ENCODE results near the gene SH2D3C.

SH2D3C gene

DNA sequence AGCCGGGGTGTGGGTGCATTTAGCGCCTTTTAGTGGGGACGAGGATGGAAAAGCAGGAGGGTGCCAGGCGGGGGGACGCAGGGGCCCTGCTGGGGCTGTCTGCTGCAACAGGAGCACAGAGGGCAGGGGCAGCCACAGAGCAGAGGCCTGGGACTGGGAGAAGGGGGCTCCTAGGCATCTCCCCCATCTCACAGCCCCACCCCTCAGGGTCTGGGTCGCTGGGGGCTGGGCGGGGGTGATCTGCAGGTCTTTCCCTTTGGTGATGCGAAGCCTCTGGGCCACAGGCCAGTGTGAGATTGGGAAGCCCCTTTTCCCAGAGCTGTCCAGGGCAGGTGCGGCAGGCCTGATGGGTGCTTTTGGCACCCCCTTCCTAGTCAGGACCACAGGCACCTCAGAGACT lies 48.2 kb downstream of the SH2D3C start:
- Histone ChIP-seq H3K4me1 (peaks cover 0 to 13% (median 7%) of the 10 kb centered on the region in 4 donors), H3K9me3 (no peaks in the 10 kb centered on the region), H3K36me3 (peaks cover 0 to 27% (median 21%) of the 10 kb centered on the region in 3 donors), H3K27ac (no peak overlapping the region), H3K4me3 (no peak overlapping the region), H3K27me3 (no peaks in the 10 kb centered on the region)
- intact Hi-C loops (cut with DNase I; ENCODE audit: low total_unique reads): no loop called here
- DNase-seq: no peak
- TF ChIP-seq, protein P1, sequence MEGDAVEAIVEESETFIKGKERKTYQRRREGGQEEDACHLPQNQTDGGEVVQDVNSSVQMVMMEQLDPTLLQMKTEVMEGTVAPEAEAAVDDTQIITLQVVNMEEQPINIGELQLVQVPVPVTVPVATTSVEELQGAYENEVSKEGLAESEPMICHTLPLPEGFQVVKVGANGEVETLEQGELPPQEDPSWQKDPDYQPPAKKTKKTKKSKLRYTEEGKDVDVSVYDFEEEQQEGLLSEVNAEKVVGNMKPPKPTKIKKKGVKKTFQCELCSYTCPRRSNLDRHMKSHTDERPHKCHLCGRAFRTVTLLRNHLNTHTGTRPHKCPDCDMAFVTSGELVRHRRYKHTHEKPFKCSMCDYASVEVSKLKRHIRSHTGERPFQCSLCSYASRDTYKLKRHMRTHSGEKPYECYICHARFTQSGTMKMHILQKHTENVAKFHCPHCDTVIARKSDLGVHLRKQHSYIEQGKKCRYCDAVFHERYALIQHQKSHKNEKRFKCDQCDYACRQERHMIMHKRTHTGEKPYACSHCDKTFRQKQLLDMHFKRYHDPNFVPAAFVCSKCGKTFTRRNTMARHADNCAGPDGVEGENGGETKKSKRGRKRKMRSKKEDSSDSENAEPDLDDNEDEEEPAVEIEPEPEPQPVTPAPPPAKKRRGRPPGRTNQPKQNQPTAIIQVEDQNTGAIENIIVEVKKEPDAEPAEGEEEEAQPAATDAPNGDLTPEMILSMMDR (IDR thresholded peaks at IDR 0.05): no peak

DNA sequence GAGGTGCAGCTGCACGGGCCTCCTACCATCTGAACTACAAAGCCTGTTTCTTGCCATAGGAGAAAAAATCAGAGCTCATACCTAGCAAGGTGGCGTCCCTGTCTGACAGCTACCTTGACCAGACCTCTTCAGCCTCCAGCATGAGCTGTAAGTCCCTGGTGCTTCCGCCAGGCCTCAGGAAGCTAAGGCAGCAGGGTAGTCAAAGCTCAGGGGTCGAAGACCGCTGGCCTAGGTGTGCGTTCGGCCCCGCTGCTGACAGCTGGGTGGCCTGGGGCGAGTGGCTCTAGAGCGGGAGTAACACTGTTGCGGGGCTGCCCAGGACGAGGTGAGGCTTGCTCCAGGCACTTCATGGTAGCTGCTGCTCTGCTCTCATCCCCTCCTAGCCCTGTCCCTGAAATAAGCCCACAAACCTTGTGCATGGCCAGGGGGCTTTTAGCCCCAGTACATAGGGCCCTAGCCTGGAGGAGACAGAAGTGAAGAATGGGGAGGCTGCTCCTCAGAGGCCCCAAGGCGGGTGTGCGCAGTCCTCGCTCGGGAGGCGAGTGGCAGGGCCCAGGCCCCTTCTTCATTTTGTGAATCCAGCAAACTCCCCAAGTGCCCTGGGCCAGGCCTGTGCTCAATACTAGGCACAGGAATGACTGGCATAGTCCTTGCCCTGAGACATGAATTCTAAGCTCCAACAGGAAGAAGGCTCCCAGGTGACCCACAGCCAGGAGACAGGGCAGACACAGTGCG lies 48.8 kb downstream of the SH2D3C start:
- Histone ChIP-seq H3K4me1 (peaks cover 0 to 16% (median 7%) of the 10 kb centered on the region in 4 donors), H3K9me3 (no peaks in the 10 kb centered on the region), H3K27ac (no peak overlapping the region), H3K4me3 (no peak overlapping the region), H3K27me3 (peaks cover 0 to 3% of the 10 kb centered on the region in 2 donors), H3K36me3 (peaks cover 0 to 27% (median 21%) of the 10 kb centered on the region in 3 donors)
- no peak for DNase-seq
- TF ChIP-seq, protein P1 (IDR thresholded peaks at IDR 0.05): no peak
- intact Hi-C loops (cut with DNase I; ENCODE audit: low total_unique reads): no loop called here

DNA sequence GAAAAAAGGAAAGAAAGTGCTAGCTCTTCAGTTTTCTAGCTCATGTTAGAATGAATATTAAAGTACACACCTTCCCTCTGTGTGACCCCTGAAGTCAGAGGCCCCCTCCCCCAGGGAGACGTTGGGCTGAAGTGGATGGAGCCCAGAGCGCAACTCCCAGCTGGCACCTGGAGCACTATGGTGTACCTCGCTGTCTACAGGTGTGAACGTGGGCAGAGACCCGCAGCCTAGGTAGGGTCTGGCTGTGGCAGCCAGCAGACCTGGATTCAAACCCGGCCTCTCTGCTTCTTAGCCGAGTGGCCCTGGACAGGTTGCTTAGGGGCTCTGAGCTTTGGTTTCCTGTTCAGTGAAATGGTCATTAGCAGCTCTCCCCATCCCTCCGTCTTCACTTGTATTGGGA lies 49.7 kb downstream of the SH2D3C start:
- H3K4me1 ChIP-seq: peaks cover 0 to 14% (median 6%) of the 10 kb centered on the region in 4 donors
- intact Hi-C loops (cut with DNase I; ENCODE audit: low total_unique reads): no loop called here
- no peak overlapping the region for H3K27ac ChIP-seq
- DNase-seq: no peak
- TF ChIP-seq, protein P1 (IDR thresholded peaks at IDR 0.05): no peak
- H3K36me3 ChIP-seq: peaks cover 0 to 27% (median 21%) of the 10 kb centered on the region in 3 donors
- H3K4me3 ChIP-seq: no peak overlapping the region
- peaks cover 0 to 11% of the 10 kb centered on the region in 2 donors for H3K27me3 ChIP-seq
- no peaks in the 10 kb centered on the region for H3K9me3 ChIP-seq

DNA sequence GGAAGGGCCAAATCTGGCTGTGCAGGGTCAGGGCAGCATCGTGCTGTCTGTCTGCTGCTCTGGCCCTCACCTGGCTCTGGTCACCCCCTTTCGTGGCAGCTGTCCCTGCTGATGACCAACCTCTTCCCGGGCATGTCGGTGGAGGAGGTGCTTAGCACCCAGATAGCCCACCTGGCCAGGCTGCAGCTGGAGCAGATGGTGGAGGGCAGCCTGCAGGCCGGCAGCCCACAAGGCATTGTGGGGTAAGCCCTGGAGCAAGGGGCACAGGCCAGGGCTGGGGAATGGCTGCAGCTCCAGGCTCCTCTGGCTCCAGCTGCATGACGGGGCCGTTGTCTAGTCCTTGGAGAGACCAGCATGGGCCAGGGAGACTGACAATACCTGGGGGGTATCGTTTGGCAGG lies 51.6 kb downstream of the SH2D3C start:
- no peak overlapping the region for H3K4me3 ChIP-seq
- intact Hi-C loops (cut with DNase I; ENCODE audit: low total_unique reads): no loop called here
- TF ChIP-seq, protein P1 (IDR thresholded peaks at IDR 0.05): no peak
- peaks cover 0 to 11% (median 7%) of the 10 kb centered on the region in 4 donors for H3K4me1 ChIP-seq
- DNase-seq: no peak
- H3K36me3 ChIP-seq: peaks cover 0 to 12% (median 11%) of the 10 kb centered on the region in 3 donors
- H3K27me3 ChIP-seq: peaks cover 0 to 18% of the 10 kb centered on the region in 2 donors
- no peaks in the 10 kb centered on the region for H3K9me3 ChIP-seq
- no peak overlapping the region for H3K27ac ChIP-seq

DNA sequence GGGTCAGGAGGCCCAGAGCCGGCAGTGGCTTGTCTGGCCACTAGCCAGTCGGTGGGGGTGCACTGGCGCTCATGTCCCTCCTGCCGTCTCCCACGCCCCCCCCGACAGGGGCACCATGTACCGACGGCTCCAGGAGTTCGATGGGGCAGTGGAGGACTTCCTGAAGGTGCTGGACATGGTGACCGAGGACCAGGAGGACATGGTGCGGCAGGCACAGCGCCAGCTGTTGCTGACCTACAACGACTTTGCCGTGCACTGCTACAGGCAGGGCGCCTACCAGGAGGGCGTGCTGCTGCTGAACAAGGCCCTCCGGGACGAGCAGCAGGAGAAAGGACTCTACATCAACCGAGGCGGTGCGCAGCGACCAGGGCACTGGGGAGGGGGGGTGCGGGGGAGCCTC lies 54.5 kb downstream of the SH2D3C start:
- Histone ChIP-seq H3K4me1 (peaks cover 0 to 11% (median 7%) of the 10 kb centered on the region in 4 donors), H3K36me3 (no peaks in the 10 kb centered on the region), H3K4me3 (no peak overlapping the region), H3K9me3 (no peaks in the 10 kb centered on the region), H3K27me3 (peaks cover 0 to 24% of the 10 kb centered on the region in 2 donors), H3K27ac (no peak overlapping the region)
- DNase-seq: no peak
- TF ChIP-seq, protein P1 (IDR thresholded peaks at IDR 0.05): no peak
- intact Hi-C loops (cut with DNase I; ENCODE audit: low total_unique reads): loop anchor here (5.0 kb wide), 1 partner anchor 222 kb away; no protein-coding TSS in a partner anchor
